ENCODE results near the gene AQP10. TPM values are rescaled to one million over a fixed set of nuclear protein-coding genes. Genes with fewer than 3 reads are reported as not detected.

Gene AQP10
- total and polyA plus RNA-seq, 10 of the 15 experiments (the other 5 are each of a cell fraction or from before 2014, with no cell fraction given) = not detected

GRCh38 chr1:154353966-154354365 is 33.1 kb downstream of the AQP10 start:
- Histone ChIP-seq H3K27ac (ENCODE audit: control insufficient read depth, insufficient read depth) (no peak overlapping the region), H2AFZ (ENCODE audit: control insufficient read depth, low read depth, low read length) (no peak overlapping the region), H3K79me2 (ENCODE audit: control insufficient read depth, insufficient read depth, low read length) (no peaks in the 10 kb centered on the region), H3K36me3 (ENCODE audit: control insufficient read depth in 2 of 2, insufficient read depth in 2 of 2, low read length in 1 of 2) (no peaks in the 10 kb centered on the region; a peak in 1 of 4 replicates), H3K4me2 (ENCODE audit: control insufficient read depth, insufficient read depth) (no peak overlapping the region), H3K9me3 (replicated peaks; ENCODE audit: control insufficient read depth, insufficient read depth, low read length) (no peaks in the 10 kb centered on the region; the same call in 2 of the 3 replicates), H3K4me3 (no peak overlapping the region), H3K27me3 (replicated peaks in 1 of 2; ENCODE audit: control insufficient read depth in 2 of 2, insufficient read depth in 2 of 2, low read length in 1 of 2) (peaks cover 0 to 5% of the 10 kb centered on the region in 2 experiments; a peak in 2 of 4 replicates), H4K20me1 (ENCODE audit: control insufficient read depth, insufficient read depth) (no peaks in the 10 kb centered on the region), H3K9ac (ENCODE audit: control insufficient read depth, insufficient read depth, low read length) (no peak overlapping the region), H3K4me1 (ENCODE audit: control insufficient read depth, insufficient read depth, low read length) (peaks cover 10% of the 10 kb centered on the region)
- CTCF ChIA-PET = interaction anchor here (0.6 to 12.1 kb wide), 13 partner anchors 8 to 126 kb away, joined by 3 to 94 read pairs (median 3); no protein-coding TSS in a partner anchor
- ATAC-seq (no peak), FAIRE-seq (no peak), DNase-seq (ENCODE audit: low read depth, low spot score) (no peak)
- SMC1A ChIA-PET (ENCODE audit: uncharacterized antibody, unreplicated experiment) = interaction anchor here (0.7 to 3.1 kb wide), 8 partner anchors 13 to 113 kb away, joined by 3 to 14 read pairs (median 4); no protein-coding TSS in a partner anchor
- no peak for TF ChIP-seq BMI1 (IDR thresholded peaks at IDR 0.05; ENCODE audit: borderline replicate concordance)
- TF ChIP-seq KAT2A (conservative IDR thresholded peaks at IDR 0.05; ENCODE audit: control insufficient read depth, low read depth, low read length) = no peak
- no peak for TF ChIP-seq ZNF207 (IDR thresholded peaks at IDR 0.05; ENCODE audit: borderline replicate concordance)
- TF ChIP-seq TCF7 (IDR thresholded peaks at IDR 0.05; ENCODE audit: borderline replicate concordance) = no peak
- TF ChIP-seq CREB1 (IDR thresholded peaks at IDR 0.05; ENCODE audit: low read depth) = no peak
- no peak for TF ChIP-seq STAT3 (IDR thresholded peaks at IDR 0.05; ENCODE audit: low read depth, low read length)
- TF ChIP-seq, protein P1, sequence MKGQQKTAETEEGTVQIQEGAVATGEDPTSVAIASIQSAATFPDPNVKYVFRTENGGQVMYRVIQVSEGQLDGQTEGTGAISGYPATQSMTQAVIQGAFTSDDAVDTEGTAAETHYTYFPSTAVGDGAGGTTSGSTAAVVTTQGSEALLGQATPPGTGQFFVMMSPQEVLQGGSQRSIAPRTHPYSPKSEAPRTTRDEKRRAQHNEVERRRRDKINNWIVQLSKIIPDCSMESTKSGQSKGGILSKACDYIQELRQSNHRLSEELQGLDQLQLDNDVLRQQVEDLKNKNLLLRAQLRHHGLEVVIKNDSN (IDR thresholded peaks at IDR 0.05; ENCODE audit: borderline replicate concordance, extremely low read length, insufficient read depth, low read depth, low read length) = no peak
- no peak for TF ChIP-seq KLF5 (IDR thresholded peaks at IDR 0.05; ENCODE audit: partially characterized antibody)
- no peak for TF ChIP-seq NBN (IDR thresholded peaks at IDR 0.05)
- no peak for TF ChIP-seq ZNF622 (IDR thresholded peaks at IDR 0.05)
- TF ChIP-seq HDAC2 (IDR thresholded peaks at IDR 0.05) = no peak
- TF ChIP-seq IRF4 (IDR thresholded peaks at IDR 0.05; ENCODE audit: low read depth, low read length) = no peak
- TF ChIP-seq NFXL1 (IDR thresholded peaks at IDR 0.05; ENCODE audit: borderline replicate concordance) = no peak
- TF ChIP-seq YY1 (IDR thresholded peaks at IDR 0.05; ENCODE audit: low read depth, low read length) = no peak
- no peak for TF ChIP-seq CHD4 (IDR thresholded peaks at IDR 0.05)
- no peak for TF ChIP-seq POLR2AphosphoS2 (IDR thresholded peaks at IDR 0.05; ENCODE audit: low read depth, low read length)
- POLR2A ChIA-PET = no interaction called here
- BruUV-seq (replicated peaks) = no TSS peak
- in situ Hi-C loops (cut with MboI) = no loop called here
- WGBS (ENCODE audit: insufficient coverage, insufficient replicate concordance, low lambda C conversion rate, missing lambda C conversion rate) = 54% methylated on average over 5 of the region's 5 CpGs
- RAD21 ChIA-PET (ENCODE audit: unreplicated experiment) = interaction anchor here (0.6 to 3.0 kb wide), 10 partner anchors 23 to 205 kb away, joined by 3 to 12 read pairs (median 5); partner anchors contain the start of gene IL6R
- intact Hi-C loops (cut with micrococcal nuclease; ENCODE audit: unreplicated experiment) = loop anchor here (5.0 kb wide), 1 partner anchor 113 kb away; no protein-coding TSS in a partner anchor

All from GM12878 (cell line).